ENCODE measurements around the gene OR6B1.

The OR6B1 gene

DNA sequence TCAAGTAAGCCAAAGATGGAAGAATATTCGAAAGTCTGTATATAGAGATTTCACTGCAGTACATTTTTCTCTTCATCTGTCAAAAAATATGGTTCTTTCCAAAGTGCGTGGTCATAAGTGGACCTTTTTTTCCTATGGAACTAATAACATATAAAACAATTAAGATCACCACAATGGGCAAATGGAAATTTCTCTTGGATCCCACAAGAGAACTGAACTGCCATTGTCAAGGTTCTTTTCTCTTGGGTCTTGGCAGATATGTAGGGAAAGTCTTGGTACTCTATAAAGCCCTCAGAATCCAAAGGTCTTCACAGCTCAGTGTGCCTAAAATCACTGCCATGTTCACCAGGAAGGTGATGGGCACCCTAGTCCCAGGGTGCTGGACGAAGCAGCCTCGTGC, at the start of gene OR6B1:
Gene OR6B1, plus strand, starts transcription at position 301 of the 400 bp plus-strand sequence. CDS start 3,677 bp downstream, outside the sequence.
- DNase-seq (ENCODE audit: low spot score) = no peak

- peak; percentile 19 for DNase-seq (ENCODE audit: low spot score)
Observed at GRCh38 chr7:143953421-143953820, 46.7 kb upstream of the OR6B1 start.

DNA sequence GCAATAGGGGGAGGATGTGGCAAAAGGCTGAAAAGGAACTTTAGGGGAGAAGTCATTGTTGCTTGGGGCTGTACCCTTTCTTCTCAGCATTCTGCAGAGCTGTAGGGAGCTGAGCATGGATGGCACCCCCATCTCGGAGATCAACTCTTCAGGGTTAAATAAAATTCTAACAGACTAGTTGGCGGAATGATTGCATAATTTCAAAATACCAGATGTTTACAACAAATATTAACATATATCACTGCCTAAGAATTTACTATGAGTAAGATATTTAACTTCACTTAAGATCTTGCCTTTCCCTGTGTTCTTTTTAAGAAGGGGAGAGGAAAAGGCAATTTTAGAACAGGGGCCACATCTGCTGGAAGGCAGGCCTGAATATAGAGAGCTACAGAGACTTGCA, 46.0 kb upstream of the OR6B1 start:
- no peak for DNase-seq (ENCODE audit: low spot score)

DNA sequence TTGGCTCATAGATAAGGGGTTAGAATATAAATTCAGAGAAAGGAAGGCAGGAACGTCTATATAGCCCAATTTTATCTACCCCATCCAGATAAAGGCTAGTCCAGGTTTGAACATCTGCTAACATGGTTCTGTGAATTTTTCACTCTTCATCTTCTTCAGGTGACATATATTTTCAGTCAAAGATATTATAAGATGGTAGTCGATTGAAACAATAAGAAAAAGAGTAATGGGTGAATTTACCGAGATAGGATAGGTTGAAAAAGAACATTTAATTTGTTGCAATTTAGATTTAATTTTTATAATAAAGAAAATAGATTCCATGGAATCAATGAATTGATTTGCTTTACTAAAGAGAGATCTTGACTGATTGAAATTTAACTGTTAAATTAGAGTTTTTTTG, 45.6 kb upstream of the OR6B1 start, which contains the start of gene OR2F1:
Gene OR2F1, plus strand, starts transcription at position 301 of the 400 bp plus-strand sequence. CDS start 5,127 bp downstream, outside the sequence.
- no peak for DNase-seq (ENCODE audit: low spot score)

- peak; percentile 23 for DNase-seq (ENCODE audit: low spot score)
Observed at GRCh38 chr7:143958781-143959180, 41.3 kb upstream of the OR6B1 start.

- no peak for DNase-seq (ENCODE audit: low spot score)
Observed at GRCh38 chr7:143960813-143961610, 39.1 kb upstream of the OR6B1 start.

GRCh38 chr7:143965280-143965679, 34.8 kb upstream of the OR6B1 start:
- no peak for DNase-seq (ENCODE audit: low spot score)

- no peak for DNase-seq (ENCODE audit: low spot score)
Observed at GRCh38 chr7:143967398-143967797, 32.7 kb upstream of the OR6B1 start.

GRCh38 chr7:143973870-143974416, 26.2 kb upstream of the OR6B1 start:
- DNase-seq (ENCODE audit: low spot score) = no peak

- DNase-seq (ENCODE audit: low spot score) = no peak
Observed at GRCh38 chr7:143974459-143974858, 25.7 kb upstream of the OR6B1 start.

DNA sequence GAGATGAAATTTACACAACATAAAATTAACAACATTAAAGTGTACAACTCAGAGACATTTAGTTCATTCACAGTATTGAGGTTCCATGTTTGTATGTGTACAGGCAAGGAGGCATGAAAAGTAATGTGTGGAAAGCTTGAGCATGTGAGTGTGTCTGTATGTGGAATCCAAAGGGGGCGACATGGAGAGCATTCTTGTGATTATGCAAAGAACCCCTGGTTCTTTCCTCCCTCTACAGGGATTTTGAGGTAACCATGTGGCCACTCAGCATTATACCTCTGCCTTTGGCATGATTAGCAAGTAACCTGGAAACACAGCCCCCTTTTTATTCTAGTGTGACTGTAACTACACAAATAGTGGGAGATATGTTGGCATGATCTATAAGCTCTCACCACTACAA, 24.5 kb upstream of the OR6B1 start:
- DNase-seq (ENCODE audit: low spot score) = no peak

- no peak for DNase-seq (ENCODE audit: low spot score)
Observed at GRCh38 chr7:143978585-143978984, 21.5 kb upstream of the OR6B1 start.

GRCh38 chr7:143979359-143979758, 20.8 kb upstream of the OR6B1 start:
- peak; percentile 42 for DNase-seq (ENCODE audit: low spot score)

GRCh38 chr7:143979998-143980397, 20.1 kb upstream of the OR6B1 start:
- no peak for DNase-seq (ENCODE audit: low spot score)

DNA sequence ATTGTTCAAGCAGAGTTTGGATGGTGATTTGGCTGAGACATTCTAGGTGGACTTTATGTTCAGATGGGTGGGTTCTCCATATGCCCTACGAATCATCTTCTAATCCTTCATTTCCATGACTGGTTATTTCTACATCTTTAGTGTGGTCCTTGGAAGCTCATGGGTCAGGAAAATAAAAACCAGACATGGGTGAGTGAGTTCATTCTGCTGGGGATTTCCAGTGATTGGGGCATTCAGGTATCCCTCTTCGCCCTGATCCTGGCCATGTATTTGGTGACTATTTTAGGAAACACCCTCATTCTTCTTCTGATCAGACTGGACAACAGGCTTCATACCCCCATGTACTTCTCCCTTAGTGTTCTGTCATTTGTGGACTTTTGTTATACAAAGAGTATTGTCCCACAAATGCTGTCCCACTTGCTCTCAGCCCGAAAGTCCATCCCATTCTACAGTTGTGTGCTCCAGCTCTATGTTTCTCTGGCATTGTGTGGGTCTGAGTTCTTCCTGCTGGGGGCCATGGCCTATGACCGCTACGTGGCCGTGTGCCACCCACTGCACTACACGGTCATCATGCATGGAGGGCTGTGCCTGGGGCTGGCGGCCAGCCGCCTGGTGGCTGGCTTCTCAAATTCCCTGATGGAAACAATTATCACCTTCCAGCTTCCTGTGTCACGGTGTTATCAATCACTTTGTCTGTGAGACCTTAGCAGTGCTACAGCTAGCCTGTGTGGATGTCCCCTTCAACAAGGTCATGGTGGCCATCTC, 19.2 kb upstream of the OR6B1 start:
- DNase-seq (ENCODE audit: low spot score) = no peak

DNA sequence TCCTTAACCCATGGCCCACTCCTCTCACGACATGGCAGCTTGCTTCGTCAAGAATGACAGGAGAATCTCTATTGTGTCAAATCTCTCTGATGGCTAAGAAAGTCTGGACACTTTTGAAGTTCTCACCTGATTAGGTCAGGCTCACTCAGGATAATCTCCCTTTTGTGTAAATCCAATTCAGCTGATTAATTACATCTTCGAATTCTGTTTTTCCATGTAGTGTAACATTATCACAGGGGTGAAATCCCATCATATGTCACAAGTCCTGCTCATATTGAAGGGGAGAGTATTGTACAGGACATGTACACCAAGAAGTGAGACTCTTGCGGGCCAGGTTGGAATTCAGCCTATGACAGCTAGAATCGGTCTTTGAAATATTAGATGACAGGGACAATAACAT, 16.2 kb upstream of the OR6B1 start:
- no peak for DNase-seq (ENCODE audit: low spot score)

GRCh38 chr7:143987513-143987912, 12.6 kb upstream of the OR6B1 start:
- DNase-seq (ENCODE audit: low spot score) = no peak

DNA sequence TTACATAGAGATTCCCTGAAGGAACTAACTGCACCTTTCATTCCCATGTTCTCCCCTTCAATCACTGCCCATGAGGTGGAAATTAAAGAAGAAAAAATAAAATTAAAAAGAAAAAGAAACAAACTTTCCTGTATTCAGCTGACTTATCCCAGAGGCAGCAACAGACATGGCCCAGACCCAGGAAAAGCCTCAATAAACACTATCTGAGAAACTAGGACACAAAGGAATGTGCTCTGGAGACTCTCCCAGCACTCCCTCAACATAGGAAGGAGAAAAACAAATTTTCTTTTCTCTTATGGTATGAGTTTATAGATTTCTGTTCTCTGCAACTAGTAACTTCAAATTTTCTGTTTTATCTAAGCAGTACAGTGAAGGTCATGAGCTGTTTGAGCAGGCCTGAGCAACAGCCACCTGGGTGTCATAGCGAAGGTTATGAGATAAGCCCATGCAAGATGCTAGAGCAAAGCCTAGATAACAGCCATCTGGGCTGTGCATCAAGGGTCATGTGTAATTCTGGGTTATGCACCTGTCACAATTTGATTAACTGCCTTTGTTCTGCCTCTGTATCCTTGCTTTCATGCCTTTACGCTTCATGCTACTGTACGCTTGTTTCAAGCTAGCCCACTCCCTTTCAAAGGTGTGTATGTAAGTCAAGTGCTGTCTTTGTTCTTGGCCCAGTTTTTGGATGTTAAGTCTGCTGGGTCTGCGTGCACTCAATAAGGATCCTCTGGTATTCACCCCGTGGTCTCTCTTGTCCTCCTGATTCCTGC, 11.0 kb upstream of the OR6B1 start:
- DNase-seq (ENCODE audit: low spot score) = peak; percentile 43

DNA sequence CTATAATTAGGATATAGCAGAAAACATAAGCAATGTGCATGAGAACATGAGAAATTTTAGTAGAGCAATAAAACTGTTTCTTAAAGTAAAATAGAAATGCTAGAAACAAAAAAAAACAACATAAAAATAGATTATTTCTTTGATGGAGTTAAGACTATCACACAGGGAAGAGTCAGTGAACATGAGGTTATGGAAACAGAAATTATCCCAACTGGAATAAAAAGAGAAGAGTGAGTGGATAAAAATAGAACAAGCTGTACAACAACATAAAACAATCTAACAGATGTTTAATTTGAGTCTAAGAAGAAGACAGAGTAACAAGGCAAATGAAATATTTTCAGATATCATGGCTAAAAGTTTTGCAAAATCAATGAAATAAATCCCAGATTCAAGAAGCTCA, 7.5 kb upstream of the OR6B1 start:
- DNase-seq (ENCODE audit: low spot score) = no peak

DNA sequence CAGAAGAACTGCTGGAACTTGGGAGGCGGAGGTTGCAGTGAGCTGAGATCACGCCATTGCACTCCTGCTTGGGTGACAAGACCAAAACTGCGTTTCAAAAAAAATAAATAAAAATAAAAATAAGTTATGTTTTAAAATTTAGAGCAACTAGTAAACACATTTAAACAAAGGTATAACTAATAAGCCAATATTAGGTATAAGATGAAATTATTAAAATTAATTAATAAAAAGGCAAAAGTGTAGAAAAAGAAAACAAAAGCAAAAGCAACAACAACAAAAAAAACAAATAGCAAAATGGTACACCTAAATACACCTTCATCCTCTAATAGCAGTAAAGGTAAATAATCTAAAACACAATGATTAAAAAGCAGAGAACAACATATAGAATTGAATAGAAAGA, 6.2 kb upstream of the OR6B1 start:
- no peak for DNase-seq (ENCODE audit: low spot score)

- DNase-seq (ENCODE audit: low spot score) = no peak
Observed at GRCh38 chr7:144001543-144001942, 1.4 kb downstream of the OR6B1 start.

DNA sequence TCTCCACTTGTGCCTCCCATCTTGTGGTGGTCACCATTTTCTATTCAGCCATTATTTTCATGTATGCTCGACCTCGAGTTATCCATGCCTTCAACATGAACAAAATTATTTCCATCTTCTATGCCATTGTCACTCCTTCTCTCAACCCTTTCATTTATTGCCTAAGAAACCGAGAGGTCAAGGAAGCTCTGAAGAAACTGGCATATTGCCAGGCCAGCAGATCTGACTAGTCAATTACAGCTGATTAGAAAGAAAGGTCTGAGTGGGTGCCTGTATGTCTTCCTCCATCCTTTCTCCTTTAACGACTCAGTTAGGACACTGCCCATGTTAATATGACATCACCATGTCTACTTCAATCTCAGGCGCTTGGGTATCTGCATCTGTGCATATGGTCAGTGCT, 4.6 kb downstream of the OR6B1 start:
- DNase-seq (ENCODE audit: low spot score) = no peak
